PC-3 (cell line): ENCODE results near the gene TCEANC. TPM values are rescaled to one million over a fixed set of nuclear protein-coding genes. Genes with fewer than 3 reads are reported as not detected.
A peak's percentile ranks its signal among the peaks of the same experiment; 100 is the strongest.

Source experiments
- ATAC-seq: fragments of 200-7000 bp; cut with Tn5 transposase; 2 replicates; pipeline ENCODE4 v1.9.1; 2020; ENCODE audit warnings: mild to moderate bottlenecking, moderate library complexity
- BruUV-seq: library from RNA; stranded (reverse); fragments of 400-500 nt; replicated peaks from 2 replicates; lab custom pipeline; 2021; lab: Mats Ljungman, UMichigan
- CTCF ChIA-PET: fragments of 300-600 bp; sonication (Branson Sonifier 250); formaldehyde crosslinking; loops from one replicate; lab custom pipeline; 2022; ENCODE audit warnings: antibody characterized with exemption; lab: Charles Lee
- POLR2A ChIA-PET: fragments of 300-600 bp; sonication (Branson Sonifier 250); formaldehyde crosslinking; loops from one replicate; lab custom pipeline; 2022; ENCODE audit warnings: antibody characterized with exemption; ENCODE audit not compliant: unreplicated experiment; lab: Charles Lee
- DNase-seq: peaks from one replicate; pipeline ENCODE4 v3.0.0-alpha.2; 2015
- H2AFZ ChIP-seq: fragments of 300-600 bp; sonication (generic); 2 replicates; pipeline ENCODE4 v1.6.0; 2016; ENCODE audit warnings: antibody characterized with exemption, low read length
- H3F3A ChIP-seq: fragments of 300-600 bp; sonication (generic); one replicate; pipeline ENCODE4 v1.6.0; 2017; ENCODE audit warnings: antibody characterized with exemption, low read length, control low read depth, mild to moderate bottlenecking; ENCODE audit not compliant: unreplicated experiment
- H3K27ac ChIP-seq: fragments of 300-600 bp; sonication (generic); 2 replicates; pipeline ENCODE4 v1.5.1; 2016; ENCODE audit warnings: mild to moderate bottlenecking, low read length
- H3K27me3 ChIP-seq: fragments of 300-600 bp; sonication (generic); 2 replicates; pipeline ENCODE4 v1.6.1; 2016; ENCODE audit warnings: low read length, mixed read lengths
- H3K36me3 ChIP-seq: fragments of 300-600 bp; sonication (generic); 2 replicates; pipeline ENCODE4 v1.6.1; 2016; ENCODE audit warnings: low read depth, mixed run types, low read length, mixed read lengths
- H3K4me1 ChIP-seq: fragments of 300-600 bp; sonication (generic); 2 replicates; pipeline ENCODE4 v1.5.1; 2016; ENCODE audit warnings: low read length; ENCODE audit not compliant: insufficient read depth
- H3K4me2 ChIP-seq: fragments of 300-600 bp; sonication (generic); 2 replicates; pipeline ENCODE4 v1.6.0; 2016; ENCODE audit warnings: low read length
- H3K4me3 ChIP-seq: fragments of 300-600 bp; sonication (generic); 2 replicates; pipeline ENCODE4 v1.5.1; 2016; ENCODE audit warnings: mild to moderate bottlenecking, low read length, mixed read lengths
- H3K79me2 ChIP-seq: fragments of 300-600 bp; sonication (generic); 2 replicates; pipeline ENCODE4 v1.6.1; 2017; ENCODE audit warnings: low read length, mixed read lengths
- H3K9ac ChIP-seq: fragments of 300-600 bp; sonication (generic); 2 replicates; pipeline ENCODE4 v1.6.0; 2016; ENCODE audit warnings: mild to moderate bottlenecking, low read length
- H3K9me2 ChIP-seq: fragments of 300-600 bp; sonication (generic); replicated peaks from 2 replicates; pipeline ENCODE4 v1.6.1; 2016; ENCODE audit warnings: mixed run types, low read length, mixed read lengths
- H3K9me3 ChIP-seq: fragments of 300-600 bp; sonication (generic); 2 replicates; pipeline ENCODE4 v1.6.1; 2016; ENCODE audit warnings: low read length, mixed read lengths
- H4K20me1 ChIP-seq: fragments of 300-600 bp; sonication (generic); 2 replicates; pipeline ENCODE4 v1.6.1; 2016; ENCODE audit warnings: low read length, mixed read lengths
- CTCF ChIP-seq: fragments of 300-600 bp; sonication (generic); conservative IDR thresholded peaks from 2 replicates; pipeline ENCODE4 v1.5.1; 2017; ENCODE audit warnings: antibody characterized with exemption, low read depth, mild to moderate bottlenecking, low read length
- EZH2 ChIP-seq: fragments of 300-600 bp; sonication (generic); IDR thresholded peaks from one replicate; pipeline ENCODE4 v1.6.1; 2017; ENCODE audit warnings: antibody characterized with exemption, mild to moderate bottlenecking, low read length; ENCODE audit not compliant: unreplicated experiment
- EZH2phosphoT487 ChIP-seq: fragments of 300-600 bp; sonication (generic); IDR thresholded peaks from 2 replicates; pipeline ENCODE4 v1.6.1; 2018; ENCODE audit warnings: mild to moderate bottlenecking, antibody characterized with exemption, low read length, borderline replicate concordance
- intact Hi-C: fragments of 100-400 bp; cut with micrococcal nuclease; formaldehyde crosslinking; loops from 2 replicates; pipeline ENCODE4 v1.9.0; 2023
- total RNA-seq: library from RNA; depleted of rRNA; stranded (reverse); fragments of >200 nt; gene quantifications from 2 replicates; pipeline ENCODE4 v1.2.3, GENCODE V29; 2014

TCEANC gene
- total RNA-seq, 1 experiment from 2014 or later: 0.62 TPM

- Histone ChIP-seq H3K9ac (peak within 1 kb of the TSS; percentile 96), H3K27me3 (no peaks in the 10 kb centered on the region), H3K36me3 (no peaks in the 10 kb centered on the region), H4K20me1 (peaks cover 20% of the 10 kb centered on the region; the same call in 1 of the 2 replicates), H3K9me2 (no peaks in the 10 kb centered on the region), H3K27ac (peak within 1 kb of the TSS; percentile 76), H3F3A (no peaks in the 10 kb centered on the region), H3K4me3 (peak within 1 kb of the TSS; percentile 99), H3K9me3 (no peaks in the 10 kb centered on the region), H2AFZ (peak within 1 kb of the TSS; percentile 99), H3K4me2 (peak within 1 kb of the TSS; percentile 94), H3K79me2 (peaks cover 52% of the 10 kb centered on the region), H3K4me1 (peaks cover 29% of the 10 kb centered on the region)
- ChIA-PET CTCF (interaction anchor here (0.5 kb wide), 1 partner anchor 182 kb away, joined by 4 read pairs; no protein-coding TSS in a partner anchor), POLR2A (interaction anchor here (1.1 kb wide), 1 partner anchor 46 kb away, joined by 4 read pairs; the partner anchor contains the start of genes OFD1 and TRAPPC2)
- intact Hi-C loops: loop anchor here (5.0 kb wide), 1 partner anchor 48 kb away; no protein-coding TSS in a partner anchor
- ATAC-seq: peak; percentile 83
- peak; percentile 76 for DNase-seq
- TF ChIP-seq EZH2phosphoT487 (no peak), EZH2 (no peak), CTCF (no peak)
- no TSS peak for BruUV-seq
These were observed 36.2 kb downstream of the TCEANC start, which contains the start of gene RAB9A for GRCh38 chrX:13688958-13689740. RAB9A (plus strand) TSS chrX:13689128; CDS start chrX:13708747, 19,619 bp downstream.

- no peaks in the 10 kb centered on the region for H3K9me2 ChIP-seq
- no peaks in the 10 kb centered on the region for H3K27me3 ChIP-seq
- no peaks in the 10 kb centered on the region for H3F3A ChIP-seq
- H3K4me2 ChIP-seq: peak overlapping the region; percentile 94
- TF ChIP-seq CTCF: no peak
- no peak for TF ChIP-seq EZH2phosphoT487
- peak overlapping the region; percentile 99 for H3K4me3 ChIP-seq
- DNase-seq (peak; percentile 13), ATAC-seq (no peak)
- ChIA-PET POLR2A (interaction anchor here (1.1 kb wide), 1 partner anchor 45 kb away, joined by 4 read pairs; the partner anchor contains the start of genes OFD1 and TRAPPC2), CTCF (no interaction called here)
- peaks cover 24% of the 10 kb centered on the region; the same call in 1 of the 2 replicates for H4K20me1 ChIP-seq
- TSS peak; percentile 63 for BruUV-seq
- peak overlapping the region; percentile 96 for H3K9ac ChIP-seq
- peaks cover 25% of the 10 kb centered on the region for H3K4me1 ChIP-seq
- H2AFZ ChIP-seq: peak overlapping the region; percentile 99
- no peaks in the 10 kb centered on the region for H3K36me3 ChIP-seq
- H3K9me3 ChIP-seq: no peaks in the 10 kb centered on the region
- H3K27ac ChIP-seq: peak overlapping the region; percentile 76
- intact Hi-C loops: loop anchor here (1.0 to 5.0 kb wide), 2 partner anchors 31 to 48 kb away; no protein-coding TSS in a partner anchor
- H3K79me2 ChIP-seq: peaks cover 58% of the 10 kb centered on the region
These were observed 36.8 kb downstream of the TCEANC start for GRCh38 chrX:13689741-13690211.
